GM12872 (cell line): Measurements from ENCODE around the gene AGL.

Experiments used
- CTCF ChIP-seq: IDR thresholded peaks from 3 replicates; pipeline ENCODE4 v1.5.1; 2011; ENCODE audit warnings: low read depth, mild to moderate bottlenecking, low read length, moderate library complexity; ENCODE audit not compliant: insufficient read depth

Gene AGL

GRCh38 chr1:99816656-99817055, 33.5 kb upstream of the AGL start:
- no peak for TF ChIP-seq CTCF

- no peak for TF ChIP-seq CTCF
Observed at GRCh38 chr1:99818063-99818699, 32.0 kb upstream of the AGL start.

GRCh38 chr1:99820546-99820945, 29.6 kb upstream of the AGL start:
- TF ChIP-seq CTCF: no peak

GRCh38 chr1:99825098-99825497, 25.1 kb upstream of the AGL start:
- no peak for TF ChIP-seq CTCF

- no peak for TF ChIP-seq CTCF
Observed at GRCh38 chr1:99825702-99826101, 24.5 kb upstream of the AGL start.

GRCh38 chr1:99827970-99828369, 22.2 kb upstream of the AGL start:
- no peak for TF ChIP-seq CTCF

GRCh38 chr1:99829269-99829668, 20.9 kb upstream of the AGL start:
- TF ChIP-seq CTCF: no peak
